GM19035 (cell line): ENCODE measurements around the gene DEUP1.

Source experiments
- ATAC-seq: cut with Tn5 transposase; IDR thresholded peaks from one replicate; pipeline ENCODE4 v1.9.1; 2021; ENCODE audit not compliant: unreplicated experiment

Gene DEUP1

DNA sequence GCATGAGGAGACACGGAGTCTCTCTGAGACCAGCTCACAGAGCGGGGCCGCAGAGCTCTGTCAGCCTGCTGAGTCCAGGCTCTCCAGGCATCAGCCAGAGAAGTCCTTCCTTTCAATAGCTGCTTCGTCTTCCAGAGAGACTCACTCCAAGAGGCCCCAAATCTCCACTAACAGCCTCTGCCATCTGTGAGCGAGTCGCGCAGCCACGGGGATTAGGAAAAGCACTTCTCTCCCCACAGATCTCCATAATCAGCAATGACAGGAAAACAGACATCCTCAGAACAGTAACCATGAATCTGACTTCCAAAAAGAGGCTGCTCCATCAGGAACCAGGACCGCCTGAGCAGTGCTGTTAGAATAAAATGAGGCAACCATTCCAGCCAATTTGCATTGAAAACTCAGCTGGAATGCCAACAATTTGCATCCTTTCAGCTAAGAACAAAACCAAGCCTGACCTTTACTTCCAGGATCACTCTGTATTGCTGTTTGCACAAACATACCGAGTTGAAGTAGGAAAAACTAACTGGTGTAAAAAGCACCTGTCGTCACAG is 147.2 kb downstream of the DEUP1 start:
- ATAC-seq, result no peak

DNA sequence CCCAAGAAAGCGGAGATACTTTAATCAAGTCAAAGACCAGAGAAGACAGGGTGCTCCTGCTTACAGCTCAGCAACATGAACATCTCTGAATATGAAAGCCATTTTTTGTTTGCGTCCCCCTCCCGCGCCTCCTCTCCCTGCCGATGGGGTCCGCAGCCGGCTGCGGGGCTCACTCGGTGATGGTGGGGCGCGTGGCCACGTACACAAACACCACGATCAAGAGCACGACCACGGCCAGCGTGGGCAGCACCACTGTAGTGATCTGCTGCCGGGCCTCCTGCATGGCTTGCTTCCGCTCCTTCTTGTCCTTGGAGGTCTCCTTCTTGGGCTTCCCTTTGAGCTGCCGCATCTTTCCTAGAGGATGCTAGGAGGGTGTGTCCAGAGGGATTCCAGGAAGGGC is 148.3 kb downstream of the DEUP1 start:
- ATAC-seq, result no peak

GRCh38 chr11:93480256-93480655 is 149.7 kb downstream of the DEUP1 start:
- no peak for ATAC-seq

DNA sequence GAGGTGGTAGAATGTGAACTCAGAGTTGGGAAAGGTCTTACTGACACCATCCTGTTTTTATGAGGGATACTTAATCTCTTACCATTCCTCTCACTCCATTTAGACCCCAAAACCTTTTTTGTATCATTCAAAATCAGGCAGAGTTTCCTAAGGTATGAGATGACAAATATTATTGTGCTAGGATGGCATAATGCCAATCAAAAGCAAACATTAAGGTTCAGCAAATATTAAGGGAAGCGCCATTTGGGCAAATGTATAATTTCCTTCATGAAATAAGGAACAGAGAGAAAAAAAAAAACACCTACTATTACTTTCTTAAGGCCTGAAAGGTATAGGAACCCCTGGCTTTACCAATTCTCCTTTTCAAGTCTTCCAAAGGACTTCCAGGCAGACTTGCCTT is 150.2 kb downstream of the DEUP1 start:
- no peak for ATAC-seq

- ATAC-seq, result no peak
Observed at GRCh38 chr11:93481279-93481678, 150.7 kb downstream of the DEUP1 start.

- ATAC-seq, result no peak
Observed at GRCh38 chr11:93481696-93482095, 151.2 kb downstream of the DEUP1 start.

- ATAC-seq, result no peak
Observed at GRCh38 chr11:93482556-93482955, 152.0 kb downstream of the DEUP1 start.

GRCh38 chr11:93484716-93485115 is 154.2 kb downstream of the DEUP1 start:
- no peak for ATAC-seq

- no peak for ATAC-seq
Observed at GRCh38 chr11:93485983-93486382, 155.4 kb downstream of the DEUP1 start.

DNA sequence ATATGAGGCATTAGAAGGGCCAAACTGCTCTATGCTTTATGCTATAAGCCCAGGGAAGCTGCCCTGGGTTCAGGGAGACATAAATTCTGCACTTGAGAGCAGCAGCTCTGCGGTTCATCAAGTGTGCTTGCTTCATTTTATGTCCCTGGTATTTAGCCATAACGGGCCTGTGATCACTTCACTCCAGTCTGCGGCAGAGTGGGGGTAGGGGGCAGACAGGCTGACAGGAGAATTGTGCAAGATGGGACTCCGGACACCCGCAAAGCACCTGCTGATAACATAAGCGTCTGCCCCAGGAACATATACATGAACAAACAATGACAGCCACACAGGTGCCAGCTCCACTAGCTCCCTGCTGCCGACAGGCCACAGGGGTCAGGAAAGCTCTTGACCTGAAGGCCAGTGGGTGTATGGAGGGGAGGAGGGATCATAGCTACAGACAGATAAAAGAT is 156.5 kb downstream of the DEUP1 start:
- ATAC-seq, result no peak
